A549 (cell line): ENCODE results near the gene PLD3. TPM values are rescaled to one million over a fixed set of nuclear protein-coding genes. Genes with fewer than 3 reads are reported as not detected.

Source experiments
- ATAC-seq, 2 experiments: fragments of 200-7000 bp in 1 of 2; fragments of >200 bp in 1 of 2; cut with Nextera tagmentation in 1 of 2; cut with Tn5 transposase in 1 of 2; 3 replicates each; pipeline versions ENCODE4 v1.8.0 to v1.9.1; 2018 to 2020; ENCODE audit warnings: mild to moderate bottlenecking in 1 of 2, moderate library complexity in 1 of 2
- CTCF ChIA-PET: fragments of 300-600 bp; sonication (Branson Sonifier 250); formaldehyde crosslinking; extraction: SDS; loops from one replicate; lab custom pipeline; 2021; ENCODE audit warnings: antibody characterized with exemption, inconsistent platforms; lab: Yijun Ruan, JAX
- POLR2A ChIA-PET: fragments of 350-600 bp; formaldehyde crosslinking; extraction: SDS; loops from one replicate; lab custom pipeline; 2021; ENCODE audit warnings: antibody characterized with exemption, inconsistent platforms; lab: Yijun Ruan, JAX
- DNase-seq, 2 experiments: peaks; one replicate each; pipeline versions ENCODE4 v3.0.0 to v3.0.0-alpha.2; 2011 to 2016; ENCODE audit warnings: low read depth in 1 of 2, low spot score in 1 of 2
- FAIRE-seq: peaks from 2 replicates; lab custom pipeline; 2011; peaks lifted over from hg19 to GRCh38; lab: Jason Lieb, UNC
- H3K27ac ChIP-seq, 2 experiments: fragments of >200 bp; sonication (Bioruptor Twin); formaldehyde crosslinking; 3 replicates each; pipeline ENCODE4 v1.5.1; 2016 to 2017
- H3K4me1 ChIP-seq: fragments of >200 bp; sonication (Bioruptor Twin); formaldehyde crosslinking; 3 replicates; pipeline ENCODE4 v1.6.1; 2016
- H3K4me2 ChIP-seq: fragments of >200 bp; sonication (Bioruptor Twin); formaldehyde crosslinking; 3 replicates; pipeline ENCODE4 v1.6.1; 2016
- H3K4me3 ChIP-seq: fragments of >200 bp; sonication (Bioruptor Twin); formaldehyde crosslinking; 3 replicates; pipeline ENCODE4 v1.5.1; 2016
- H3K9me3 ChIP-seq: fragments of >200 bp; sonication (Bioruptor Twin); formaldehyde crosslinking; 3 replicates; pipeline ENCODE4 v1.6.1; 2016
- CBX2 ChIP-seq: fragments of 200-600 bp; sonication (generic); IDR thresholded peaks from 2 replicates; pipeline ENCODE4 v1.6.1; 2016; ENCODE audit warnings: low read depth, mild to moderate bottlenecking, borderline replicate concordance
- CEBPB ChIP-seq, 2 experiments: fragments of >200 bp in 1 of 2; sonication (Bioruptor Twin) in 1 of 2; formaldehyde crosslinking in 1 of 2; IDR thresholded peaks; 2 replicates each; pipeline ENCODE4 v1.6.1; 2012 to 2016
- FOSB ChIP-seq: fragments of 250-450 bp; sonication (Bioruptor Pico); IDR thresholded peaks from 2 replicates; pipeline ENCODE4 v1.5.0; 2020; ENCODE audit warnings: mild to moderate bottlenecking, moderate library complexity
- GATA3 ChIP-seq: IDR thresholded peaks from 2 replicates; pipeline ENCODE4 v1.6.1; 2012; ENCODE audit warnings: borderline replicate concordance
- HOXA7 ChIP-seq: fragments of 250-450 bp; sonication (Bioruptor Pico); IDR thresholded peaks from 2 replicates; pipeline ENCODE4 v1.5.0; 2020; ENCODE audit warnings: mild to moderate bottlenecking, moderate library complexity
- HOXB5 ChIP-seq: fragments of 250-450 bp; sonication (Bioruptor Pico); IDR thresholded peaks from 2 replicates; pipeline ENCODE4 v1.5.0; 2020; ENCODE audit warnings: mild to moderate bottlenecking, moderate library complexity
- MAFK ChIP-seq: fragments of 450-650 bp; IDR thresholded peaks from 2 replicates; pipeline ENCODE4 v1.6.1; 2014; ENCODE audit not compliant: partially characterized antibody
- NFE2L2 ChIP-seq: fragments of 150-350 bp; conservative IDR thresholded peaks from 2 replicates; pipeline ENCODE4 v1.6.1; 2014; ENCODE audit warnings: low read length
- NR3C1 ChIP-seq: fragments of >200 bp; sonication (Bioruptor Twin); formaldehyde crosslinking; IDR thresholded peaks from 3 replicates; pipeline ENCODE4 v1.6.1; 2017
- POLR2A ChIP-seq: IDR thresholded peaks from 2 replicates; pipeline ENCODE4 v1.6.1; 2012; ENCODE audit warnings: mild to moderate bottlenecking, low read length
- RAD21 ChIP-seq, 2 experiments: fragments of >200 bp in 1 of 2; sonication (Bioruptor Twin) in 1 of 2; formaldehyde crosslinking in 1 of 2; IDR thresholded peaks in 1 of 2; conservative IDR thresholded peaks in 1 of 2; 2 replicates in 1 of 2; 3 replicates in 1 of 2; pipeline ENCODE4 v1.6.1; 2012 to 2018; ENCODE audit warnings: inconsistent platforms in 1 of 2
- RARB ChIP-seq: fragments of 250-450 bp; sonication (Bioruptor Pico); IDR thresholded peaks from 2 replicates; pipeline ENCODE4 v1.8.0; 2021; ENCODE audit warnings: mild to moderate bottlenecking, moderate library complexity
- RCOR1 ChIP-seq: fragments of 150-350 bp; IDR thresholded peaks from 2 replicates; pipeline ENCODE4 v1.6.1; 2014; ENCODE audit warnings: antibody characterized with exemption, low read length, low read depth
- SMC3 ChIP-seq: fragments of >200 bp; sonication (Bioruptor Twin); formaldehyde crosslinking; IDR thresholded peaks from 3 replicates; pipeline ENCODE4 v1.6.1; 2018; ENCODE audit warnings: inconsistent platforms
- ZNF302 ChIP-seq: fragments of 250-450 bp; sonication (Bioruptor Pico); IDR thresholded peaks from 2 replicates; pipeline ENCODE4 v1.9.0; 2021; ENCODE audit warnings: inconsistent platforms, mild to moderate bottlenecking, moderate library complexity
- ZSCAN20 ChIP-seq: fragments of 250-450 bp; sonication (Bioruptor Pico); IDR thresholded peaks from 2 replicates; pipeline ENCODE4 v1.8.0; 2022; ENCODE audit warnings: mild to moderate bottlenecking, moderate library complexity
- WGBS: methylation state at CpG from one replicate; pipeline ENCODE4 v1.1.6; 2017; ENCODE audit errors: missing lambda C conversion rate; 5-methylcytosine and 5-hydroxymethylcytosine counted together
- polyA plus RNA-seq, 4 experiments: library from polyadenylated mRNA; depleted of rRNA in 3 of 4; stranded (reverse); fragments of >200 nt; fragmentation: RNase III in 1 of 4; extraction: RNeasy Plus Mini Kit Qiagen cat#74134 plus additional on column Dnase treatment in 1 of 4; gene quantifications; 2 replicates in 3 of 4; 3 replicates in 1 of 4; pipeline ENCODE4 v1.2.3, GENCODE V29; 2011 to 2017

The PLD3 gene
- polyA plus RNA-seq, 2 of the 4 experiments (the other 2 are of a cell fraction), result 265 to 290 TPM

- WGBS, result 72% methylated on average over 4 of the region's 4 CpGs
- no peak for FAIRE-seq
- no peaks in the 10 kb centered on the region for H3K9me3 ChIP-seq
- ChIA-PET POLR2A (no interaction called here), CTCF (interaction anchor here (0.7 to 2.2 kb wide), 10 partner anchors 9 to 334 kb away, joined by 3 to 12 read pairs (median 4); no protein-coding TSS in a partner anchor)
- ATAC-seq, result no peak
- no peak overlapping the region for H3K27ac ChIP-seq
- TF ChIP-seq HOXB5 (no peak), POLR2A (no peak), MAFK (peak; percentile 93), RARB (CRISPR knock-in tag) (no peak)
- TF ChIP-seq, all 56 proteins: peak for 1
- H3K4me2 ChIP-seq, result no peak overlapping the region
- H3K4me1 ChIP-seq, result no peaks in the 10 kb centered on the region
- H3K4me3 ChIP-seq, result no peak overlapping the region
- no peak for DNase-seq
These were observed 47.8 kb upstream of the PLD3 start for GRCh38 chr19:40300668-40301067.

GRCh38 chr19:40302224-40303011 lies 46.1 kb upstream of the PLD3 start:
- Histone ChIP-seq H3K4me2 (no peak overlapping the region), H3K4me1 (no peaks in the 10 kb centered on the region), H3K9me3 (no peaks in the 10 kb centered on the region), H3K4me3 (no peak overlapping the region)
- CTCF ChIA-PET, result interaction anchor here (1.1 to 8.7 kb wide), 7 partner anchors 16 to 332 kb away, joined by 3 to 142 read pairs (median 12); no protein-coding TSS in a partner anchor
- no peak for DNase-seq
- no peak for ATAC-seq
- 72% methylated on average over 6 of the region's 6 CpGs for WGBS
- FAIRE-seq, result peak; percentile 78
- POLR2A ChIA-PET, result no interaction called here
- TF ChIP-seq HOXA7 (CRISPR knock-in tag), result no peak
- no peak for TF ChIP-seq NFE2L2
- no peak for TF ChIP-seq CBX2
- TF ChIP-seq HOXB5, result no peak
- TF ChIP-seq FOSB, result no peak
- no peak for TF ChIP-seq ZSCAN20 (CRISPR knock-in tag)
- no peak for TF ChIP-seq NR3C1
- TF ChIP-seq POLR2A, result no peak
- TF ChIP-seq CEBPB (IDR thresholded peaks at IDR 0.05), result no peak
- no peak for TF ChIP-seq RAD21 (conservative IDR thresholded peaks at IDR 0.05 in 1 of 2, IDR thresholded peaks at IDR 0.05 in 1 of 2)
- TF ChIP-seq MAFK, result no peak
- no peak for TF ChIP-seq RCOR1
- no peak for TF ChIP-seq SMC3
- no peak for TF ChIP-seq ZNF302 (CRISPR knock-in tag)
- TF ChIP-seq, all 56 proteins: peak for 0
- 0 out of 6 replicates have a peak overlapping the region, but pooled peaks of 1 of the 2 experiments have one; percentile 3 for H3K27ac ChIP-seq

- Histone ChIP-seq H3K9me3 (no peaks in the 10 kb centered on the region), H3K4me1 (no peaks in the 10 kb centered on the region), H3K4me3 (no peak overlapping the region), H3K27ac (no peak overlapping the region), H3K4me2 (no peak overlapping the region)
- ChIA-PET POLR2A (interaction anchor here (1.9 kb wide), 1 partner anchor 100 kb away, joined by 5 read pairs; no protein-coding TSS in a partner anchor), CTCF (interaction anchor here (0.6 to 8.7 kb wide), 26 partner anchors 10 to 1053 kb away, joined by 3 to 142 read pairs (median 15); partner anchors contain the start of genes AKT2, BLVRB and PRX)
- ATAC-seq (no peak), DNase-seq (no peak), FAIRE-seq (no peak)
- no peak for TF ChIP-seq RCOR1
- 96% methylated on average over 2 of the region's 2 CpGs for WGBS
These were observed 44.7 kb upstream of the PLD3 start for GRCh38 chr19:40303765-40304164.

- FAIRE-seq, result no peak
- no peak for ATAC-seq
- POLR2A ChIA-PET, result interaction anchor here (1.5 to 1.9 kb wide), 2 partner anchors 99 to 139 kb away, joined by 5 to 9 read pairs; no protein-coding TSS in a partner anchor
- Histone ChIP-seq H3K9me3 (no peaks in the 10 kb centered on the region), H3K4me1 (no peaks in the 10 kb centered on the region), H3K27ac (no peak overlapping the region), H3K4me3 (no peak overlapping the region), H3K4me2 (no peak overlapping the region)
- no peak for TF ChIP-seq GATA3
- DNase-seq, result no peak
- 49% methylated on average over 4 of the region's 4 CpGs for WGBS
- CTCF ChIA-PET, result interaction anchor here (0.6 to 8.7 kb wide), 44 partner anchors 10 to 530 kb away, joined by 3 to 142 read pairs (median 6); partner anchors contain the start of genes AKT2, BLVRB, PRX and SERTAD1
These were observed 44.2 kb upstream of the PLD3 start for GRCh38 chr19:40304306-40304705.
